ENCODE results near the gene ESRP2.

Gene ESRP2

GRCh38 chr16:68223072-68223471 lies 12.9 kb downstream of the ESRP2 start:
- no peak for DNase-seq (ENCODE audit: low read depth in 1 of 2, low spot score in 1 of 2)

- no peak for DNase-seq (ENCODE audit: low read depth in 1 of 2, low spot score in 1 of 2)
Observed at GRCh38 chr16:68219725-68220351, 16.1 kb downstream of the ESRP2 start.

GRCh38 chr16:68217506-68217905 lies 18.4 kb downstream of the ESRP2 start:
- no peak for DNase-seq (ENCODE audit: low read depth in 1 of 2, low spot score in 1 of 2)

- no peak for DNase-seq (ENCODE audit: low read depth in 1 of 2, low spot score in 1 of 2)
Observed at GRCh38 chr16:68216240-68216639, 19.7 kb downstream of the ESRP2 start.

- no peak for DNase-seq (ENCODE audit: low read depth in 1 of 2, low spot score in 1 of 2)
Observed at GRCh38 chr16:68215302-68215701, 20.6 kb downstream of the ESRP2 start.

GRCh38 chr16:68214726-68215125 lies 21.2 kb downstream of the ESRP2 start:
- DNase-seq (ENCODE audit: low read depth in 1 of 2, low spot score in 1 of 2), result no peak

GRCh38 chr16:68206245-68206644 lies 29.7 kb downstream of the ESRP2 start:
- no peak for DNase-seq (ENCODE audit: low read depth in 1 of 2, low spot score in 1 of 2)

GRCh38 chr16:68202091-68202519 lies 33.8 kb downstream of the ESRP2 start:
- DNase-seq (ENCODE audit: low read depth in 1 of 2, low spot score in 1 of 2), result no peak

- no peak for DNase-seq (ENCODE audit: low read depth in 1 of 2, low spot score in 1 of 2)
Observed at GRCh38 chr16:68200088-68200783, 35.7 kb downstream of the ESRP2 start.

GRCh38 chr16:68197250-68197649 lies 38.7 kb downstream of the ESRP2 start:
- DNase-seq (ENCODE audit: low read depth in 1 of 2, low spot score in 1 of 2), result no peak

- no peak for DNase-seq (ENCODE audit: low read depth in 1 of 2, low spot score in 1 of 2)
Observed at GRCh38 chr16:68194251-68194650, 41.7 kb downstream of the ESRP2 start.

- DNase-seq (ENCODE audit: low read depth in 1 of 2, low spot score in 1 of 2), result no peak
Observed at GRCh38 chr16:68190736-68191510, 45.0 kb downstream of the ESRP2 start.

- no peak for DNase-seq (ENCODE audit: low read depth in 1 of 2, low spot score in 1 of 2)
Observed at GRCh38 chr16:68190081-68190480, 45.8 kb downstream of the ESRP2 start.

- DNase-seq (ENCODE audit: low read depth in 1 of 2, low spot score in 1 of 2), result no peak
Observed at GRCh38 chr16:68188170-68188569, 47.8 kb downstream of the ESRP2 start.

- no peak for DNase-seq (ENCODE audit: low read depth in 1 of 2, low spot score in 1 of 2)
Observed at GRCh38 chr16:68187505-68187904, 48.4 kb downstream of the ESRP2 start.

- DNase-seq (ENCODE audit: low read depth in 1 of 2, low spot score in 1 of 2), result no peak
Observed at GRCh38 chr16:68186877-68187276, 49.0 kb downstream of the ESRP2 start.

GRCh38 chr16:68183046-68183445 lies 52.9 kb downstream of the ESRP2 start:
- DNase-seq (ENCODE audit: low read depth in 1 of 2, low spot score in 1 of 2), result no peak

- DNase-seq (ENCODE audit: low read depth in 1 of 2, low spot score in 1 of 2), result no peak
Observed at GRCh38 chr16:68179855-68180254, 56.1 kb downstream of the ESRP2 start.

GRCh38 chr16:68179196-68179795 lies 56.6 kb downstream of the ESRP2 start:
- no peak for DNase-seq (ENCODE audit: low read depth in 1 of 2, low spot score in 1 of 2)

Measured in activated CD4-positive, alpha-beta T cell treated with anti-CD3 and anti-CD28 coated beads, Interleukin-2, amount 50 U/mL, for 24 hours (primary cell).